ENCODE results near the gene SLC25A52. TPM values are rescaled to one million over a fixed set of nuclear protein-coding genes. Genes with fewer than 3 reads are reported as not detected.

Gene SLC25A52
- total RNA-seq, 1 donor from 2014 or later: 0.20 TPM

- no peak for DNase-seq (ENCODE audit: low spot score)
- no peaks in the 10 kb centered on the region for H3K9me3 Mint-ChIP-seq (ENCODE audit: low read depth)
- peak; percentile 92 for TF ChIP-seq CTCF (IDR thresholded peaks at IDR 0.05)
- H3K27me3 Mint-ChIP-seq (ENCODE audit: low read depth): peaks cover 1% of the 10 kb centered on the region
- no peaks in the 10 kb centered on the region for H3K36me3 Mint-ChIP-seq (ENCODE audit: low read depth)
- H3K27ac Mint-ChIP-seq (ENCODE audit: unreplicated experiment): no peak overlapping the region
- no peak overlapping the region for H3K4me3 Mint-ChIP-seq (ENCODE audit: unreplicated experiment)
- H3K4me1 Mint-ChIP-seq (ENCODE audit: low read depth): no peaks in the 10 kb centered on the region
Observed at GRCh38 chr18:31741097-31741735, 19.5 kb downstream of the SLC25A52 start.

DNA sequence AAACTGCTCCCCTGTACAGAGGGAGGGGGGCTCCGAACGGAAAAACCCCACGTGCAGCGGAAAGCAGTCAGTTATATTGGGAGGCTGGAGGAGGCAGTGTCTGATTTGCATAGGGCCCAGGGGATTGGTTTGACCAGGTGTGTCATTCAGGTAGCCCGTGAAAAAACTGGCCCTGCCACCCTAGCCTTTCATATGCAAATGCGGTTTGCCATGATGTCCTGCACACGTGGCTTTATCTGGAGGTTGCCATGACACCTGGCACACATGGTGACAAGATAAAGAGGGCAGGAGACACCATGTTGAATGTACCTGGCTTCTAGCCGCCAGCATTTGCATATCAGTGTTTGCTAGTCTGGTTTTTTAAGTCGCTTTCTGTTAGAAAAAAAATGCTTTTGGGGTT lies 20.5 kb downstream of the SLC25A52 start:
- no peaks in the 10 kb centered on the region for H3K27me3 Mint-ChIP-seq (ENCODE audit: low read depth)
- no peaks in the 10 kb centered on the region for H3K36me3 Mint-ChIP-seq (ENCODE audit: low read depth)
- no peaks in the 10 kb centered on the region for H3K9me3 Mint-ChIP-seq (ENCODE audit: low read depth)
- no peak for TF ChIP-seq CTCF (IDR thresholded peaks at IDR 0.05)
- H3K4me1 Mint-ChIP-seq (ENCODE audit: low read depth): no peaks in the 10 kb centered on the region
- no peak overlapping the region for H3K4me3 Mint-ChIP-seq (ENCODE audit: unreplicated experiment)
- H3K27ac Mint-ChIP-seq (ENCODE audit: unreplicated experiment): no peak overlapping the region
- DNase-seq (ENCODE audit: low spot score): no peak

- no peak overlapping the region for H3K27ac Mint-ChIP-seq (ENCODE audit: unreplicated experiment)
- no peaks in the 10 kb centered on the region for H3K4me1 Mint-ChIP-seq (ENCODE audit: low read depth)
- no peaks in the 10 kb centered on the region for H3K36me3 Mint-ChIP-seq (ENCODE audit: low read depth)
- peak; percentile 35 for TF ChIP-seq CTCF (IDR thresholded peaks at IDR 0.05)
- no peak for DNase-seq (ENCODE audit: low spot score)
- H3K9me3 Mint-ChIP-seq (ENCODE audit: low read depth): no peaks in the 10 kb centered on the region
- no peaks in the 10 kb centered on the region for H3K27me3 Mint-ChIP-seq (ENCODE audit: low read depth)
- H3K4me3 Mint-ChIP-seq (ENCODE audit: unreplicated experiment): no peak overlapping the region
Observed at GRCh38 chr18:31739651-31740050, 21.0 kb downstream of the SLC25A52 start.

- TF ChIP-seq CTCF (IDR thresholded peaks at IDR 0.05): no peak
- DNase-seq (ENCODE audit: low spot score): no peak
- peaks cover 1% of the 10 kb centered on the region for H3K36me3 Mint-ChIP-seq (ENCODE audit: low read depth)
- no peaks in the 10 kb centered on the region for H3K4me1 Mint-ChIP-seq (ENCODE audit: low read depth)
- H3K4me3 Mint-ChIP-seq (ENCODE audit: unreplicated experiment): no peak overlapping the region
- no peak overlapping the region for H3K27ac Mint-ChIP-seq (ENCODE audit: unreplicated experiment)
- H3K27me3 Mint-ChIP-seq (ENCODE audit: low read depth): peaks cover 4% of the 10 kb centered on the region
- peaks cover 4% of the 10 kb centered on the region for H3K9me3 Mint-ChIP-seq (ENCODE audit: low read depth)
Observed at GRCh38 chr18:31738460-31739407, 21.9 kb downstream of the SLC25A52 start.

GRCh38 chr18:31736630-31737029 lies 24.1 kb downstream of the SLC25A52 start:
- no peaks in the 10 kb centered on the region for H3K4me1 Mint-ChIP-seq (ENCODE audit: low read depth)
- no peak overlapping the region for H3K4me3 Mint-ChIP-seq (ENCODE audit: unreplicated experiment)
- H3K36me3 Mint-ChIP-seq (ENCODE audit: low read depth): peaks cover 1% of the 10 kb centered on the region
- no peak for DNase-seq (ENCODE audit: low spot score)
- H3K27ac Mint-ChIP-seq (ENCODE audit: unreplicated experiment): no peak overlapping the region
- peaks cover 12% of the 10 kb centered on the region for H3K27me3 Mint-ChIP-seq (ENCODE audit: low read depth)
- no peak for TF ChIP-seq CTCF (IDR thresholded peaks at IDR 0.05)
- H3K9me3 Mint-ChIP-seq (ENCODE audit: low read depth): peaks cover 4% of the 10 kb centered on the region

Measured in chondrocyte (in vitro differentiated cells).